Suprapubic skin (tissue), 4 donors: Measurements from ENCODE around the gene RARS2.

Experiments
- CTCF ChIP-seq, 2 donors: fragments of 200-600 bp in 1 of 2; fragments of 450-650 bp in 1 of 2; sonication (generic) in 1 of 2; IDR thresholded peaks; one replicate each; pipeline ENCODE4 v1.5.1; 2016 to 2019; ENCODE audit warnings: antibody characterized with exemption in 2 of 2, mild to moderate bottlenecking in 1 of 2, moderate library complexity in 1 of 2
- POLR2A ChIP-seq, 2 donors: fragments of 450-650 bp; IDR thresholded peaks; one replicate each; pipeline ENCODE4 v1.6.1; 2017; ENCODE audit warnings: antibody characterized with exemption in 2 of 2, mild to moderate bottlenecking in 2 of 2, moderate library complexity in 2 of 2
- POLR2AphosphoS5 ChIP-seq, 3 donors: sonication (generic); formaldehyde crosslinking; IDR thresholded peaks; one replicate each; pipeline ENCODE4 v1.6.1; 2017; ENCODE audit warnings: antibody characterized with exemption in 3 of 3

GRCh38 chr6:87494761-87495422 lies 94.9 kb downstream of the RARS2 start:
- no peak for TF ChIP-seq CTCF (IDR thresholded peaks at IDR 0.05)
- TF ChIP-seq POLR2A (IDR thresholded peaks at IDR 0.05), result no peak
- no peak for TF ChIP-seq POLR2AphosphoS5 (IDR thresholded peaks at IDR 0.05)
